HTERT RPE-1 (cell line): ENCODE data around the gene PPFIBP1.
"Not testable (repeated sequence)": the region's sequence is repeated elsewhere in the genome, so short reads cannot be mapped to it uniquely, and the experiment has no call there.

Experiments
- in situ Hi-C: fragments of 300-500 bp; cut with MboI; formaldehyde crosslinking; loops from 4 replicates; pipeline ENCODE4 v1.14.3; 2020; ENCODE audit warnings: low sequenced_read_pairs

PPFIBP1 gene

DNA sequence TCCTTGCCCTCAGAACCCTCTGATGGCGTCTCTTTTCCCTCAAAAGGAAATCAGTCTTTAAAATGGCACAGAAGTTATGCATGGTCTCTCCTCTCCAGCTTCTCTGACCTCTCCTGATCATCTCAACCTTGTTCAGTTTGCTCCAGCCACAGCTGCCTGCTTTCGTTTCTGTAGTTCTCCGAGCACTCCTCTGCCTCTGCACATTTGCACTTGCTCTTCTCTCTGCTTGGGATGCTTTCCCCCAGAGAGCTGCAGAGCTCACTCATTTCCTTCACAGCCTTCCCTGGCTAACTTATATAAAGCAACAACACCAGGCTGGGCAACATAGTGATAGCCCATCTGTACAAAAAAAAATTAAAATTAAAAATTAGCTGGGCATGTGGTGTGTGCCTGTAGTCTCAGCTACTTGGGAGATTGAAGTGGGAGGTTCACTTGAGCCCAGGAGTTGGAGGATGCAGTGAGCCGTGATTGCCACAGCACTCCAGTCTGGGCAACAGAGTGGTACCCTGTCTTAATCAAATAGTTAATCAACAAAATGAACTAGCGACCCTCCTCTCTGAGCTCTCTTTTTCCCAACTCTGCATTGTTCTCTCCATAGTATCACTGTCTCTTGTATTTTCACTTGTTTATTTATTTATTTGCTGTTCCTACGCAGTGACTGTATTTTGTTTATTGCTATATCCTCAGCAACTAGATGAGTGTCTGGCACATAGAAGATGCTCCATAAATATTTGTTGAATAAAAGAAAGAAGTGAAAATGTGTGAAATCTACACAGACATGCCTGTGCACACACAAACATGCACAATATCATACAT is 37.7 kb downstream of the PPFIBP1 start:
- in situ Hi-C loops = no loop called here

DNA sequence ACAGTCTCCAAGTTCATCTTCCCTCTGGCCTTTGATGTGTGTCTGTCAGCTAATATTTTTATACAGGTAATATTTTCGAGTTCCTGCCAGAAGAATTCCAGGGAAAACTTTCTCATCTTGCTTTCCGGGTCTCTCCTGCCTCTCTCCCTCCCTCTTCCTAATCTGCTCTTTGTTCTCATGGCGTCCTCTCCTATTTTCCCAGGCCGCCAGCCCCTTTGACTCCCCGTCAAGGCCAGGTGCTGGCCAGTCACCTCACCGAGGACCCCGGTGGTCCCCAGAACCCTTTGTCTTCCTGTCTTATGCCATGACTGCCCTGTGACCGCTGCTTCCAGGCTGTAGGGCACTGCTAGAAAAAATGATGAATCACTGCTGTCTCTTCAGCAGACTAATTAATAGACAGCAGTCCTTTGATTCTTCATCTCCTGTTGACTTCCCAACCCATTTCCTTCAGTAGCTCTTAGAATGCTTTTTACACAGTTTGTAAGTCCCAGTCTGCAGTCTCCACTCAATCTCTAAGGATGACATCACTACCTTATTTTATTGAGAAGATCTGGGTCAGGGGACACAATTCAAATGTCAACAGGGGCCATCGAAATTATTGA is 40.7 kb downstream of the PPFIBP1 start:
- in situ Hi-C loops = no loop called here

- in situ Hi-C loops = no loop called here
Observed at GRCh38 chr12:27566159-27566558, 42.2 kb downstream of the PPFIBP1 start.

DNA sequence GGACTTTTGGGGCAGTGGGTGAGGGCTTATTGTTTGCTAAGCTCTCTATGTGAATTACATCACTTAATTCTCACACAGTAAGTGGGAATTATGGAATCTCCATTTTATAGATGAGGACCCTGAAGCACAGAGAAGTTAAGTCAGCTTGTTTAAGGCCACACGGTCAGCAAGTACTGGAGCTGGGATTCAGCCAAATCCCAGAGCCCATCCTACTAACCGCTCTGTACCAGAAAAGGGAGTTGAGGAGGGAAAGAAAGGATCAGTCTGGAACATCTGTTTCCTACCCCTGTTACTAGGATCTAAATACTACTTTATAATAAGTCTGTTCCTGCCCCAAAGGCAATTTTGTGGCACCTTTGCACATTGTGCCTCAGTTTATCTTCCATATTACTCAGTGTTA is 42.6 kb downstream of the PPFIBP1 start:
- in situ Hi-C loops = no loop called here

DNA sequence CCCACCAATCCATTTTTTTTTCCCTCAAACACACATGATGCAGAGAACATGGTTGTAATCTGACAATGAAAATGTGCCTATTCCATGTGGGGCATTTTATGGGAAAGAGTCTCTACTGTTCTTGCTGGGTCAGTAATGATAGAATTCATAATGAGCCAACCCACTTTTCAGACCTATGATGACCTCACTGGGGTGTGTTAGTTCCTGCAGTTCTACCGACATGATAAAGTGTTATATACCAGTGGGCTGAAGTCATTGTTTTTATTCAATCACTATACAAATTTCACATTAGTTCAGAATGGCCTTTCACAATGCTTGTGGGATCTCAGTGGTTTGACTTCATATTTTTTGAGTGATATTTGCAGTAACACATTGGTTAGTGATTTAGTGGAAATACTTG is 47.5 kb downstream of the PPFIBP1 start:
- in situ Hi-C loops = no loop called here

DNA sequence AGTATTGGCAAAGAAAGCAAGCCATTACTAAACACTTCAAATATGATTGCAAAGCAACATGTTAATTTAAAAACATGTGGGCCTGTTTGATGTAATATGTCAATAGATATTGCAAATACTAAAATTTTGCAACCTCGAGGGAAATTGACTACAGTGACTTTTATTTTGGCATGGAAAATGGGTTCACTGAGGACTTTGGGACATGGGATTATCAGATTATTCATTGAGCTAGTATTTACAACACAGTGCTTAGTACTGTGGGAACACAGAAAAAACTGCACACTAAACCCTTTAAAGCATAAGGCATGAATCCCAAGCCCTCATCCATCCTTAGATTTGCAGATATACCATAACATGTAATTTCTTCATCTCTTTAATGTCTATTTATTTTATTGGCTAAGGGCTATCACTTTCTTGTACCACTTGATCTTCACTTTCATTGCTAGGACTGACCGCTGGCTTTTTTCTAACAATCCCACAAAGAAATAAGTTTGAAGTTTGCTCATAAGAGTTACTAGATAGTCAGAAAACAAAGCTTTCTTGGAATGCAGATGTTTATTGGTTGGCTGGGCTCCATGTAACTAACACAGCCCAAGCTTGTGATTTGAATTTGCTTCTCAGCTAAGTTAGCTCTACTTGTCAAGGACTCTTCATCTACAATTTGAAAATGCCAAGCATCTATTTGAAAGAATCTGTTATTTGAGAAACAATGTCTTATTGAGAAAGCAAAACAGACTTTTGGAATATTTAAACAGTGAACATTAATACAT is 48.7 kb downstream of the PPFIBP1 start:
- in situ Hi-C loops = no loop called here

- in situ Hi-C loops = no loop called here
Observed at GRCh38 chr12:27573972-27574371, 50.0 kb downstream of the PPFIBP1 start.

GRCh38 chr12:27575090-27575761 is 51.2 kb downstream of the PPFIBP1 start:
- in situ Hi-C loops = no loop called here

- in situ Hi-C loops = no loop called here
Observed at GRCh38 chr12:27575762-27576118, 51.7 kb downstream of the PPFIBP1 start.

- in situ Hi-C loops = no loop called here
Observed at GRCh38 chr12:27576667-27577347, 52.8 kb downstream of the PPFIBP1 start.

DNA sequence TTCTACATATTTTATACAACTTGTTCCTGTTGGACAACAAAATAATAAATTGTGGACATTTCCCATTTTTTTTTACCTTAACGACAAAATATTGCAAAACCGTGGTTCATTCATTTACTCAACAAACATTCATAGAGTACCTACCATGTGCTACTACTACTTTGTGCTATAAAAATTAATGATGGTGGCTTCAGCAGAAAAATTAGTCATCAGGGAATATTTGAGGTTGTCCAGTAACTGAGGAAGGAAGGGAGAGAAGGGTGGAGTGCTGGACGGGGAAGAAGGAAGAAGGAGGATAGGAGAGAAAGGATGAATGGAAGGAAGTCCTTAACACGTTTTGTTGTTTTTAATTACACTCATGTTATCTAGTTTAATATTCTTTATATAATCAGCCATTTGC is 53.7 kb downstream of the PPFIBP1 start:
- in situ Hi-C loops = no loop called here

DNA sequence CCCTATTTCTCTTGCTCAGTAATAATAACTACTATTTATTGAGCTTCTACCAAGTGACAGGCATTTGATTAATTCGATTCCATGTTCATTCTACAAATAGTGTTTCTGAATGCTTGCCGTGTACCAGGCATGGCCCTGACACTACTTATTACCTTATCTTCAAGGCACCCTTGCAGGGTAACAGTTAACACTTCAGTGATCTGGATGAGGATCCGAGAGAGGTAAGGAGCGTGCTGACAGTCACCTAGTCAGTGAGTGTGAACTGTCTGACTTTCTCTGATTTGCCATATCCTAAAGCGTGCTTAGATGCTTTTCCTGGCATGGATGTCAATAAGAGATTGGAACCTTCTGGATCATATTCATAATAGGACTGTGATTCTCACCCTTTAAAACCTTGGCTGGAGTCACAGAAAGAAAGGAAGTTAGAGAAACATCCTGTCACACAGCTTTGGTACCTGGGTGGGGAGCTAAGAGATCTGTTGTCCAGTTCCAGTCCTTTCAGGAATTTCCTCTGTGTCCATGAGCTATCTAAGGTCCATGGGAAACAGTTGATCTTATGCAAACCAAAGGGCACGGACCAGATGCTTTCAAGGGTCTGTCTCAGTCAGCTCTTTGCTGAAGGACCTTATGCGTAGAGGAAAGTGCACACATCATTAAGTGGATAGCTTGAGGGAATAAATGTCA is 54.8 kb downstream of the PPFIBP1 start:
- in situ Hi-C loops = no loop called here

GRCh38 chr12:27580561-27581330 is 56.7 kb downstream of the PPFIBP1 start:
- in situ Hi-C loops = no loop called here

DNA sequence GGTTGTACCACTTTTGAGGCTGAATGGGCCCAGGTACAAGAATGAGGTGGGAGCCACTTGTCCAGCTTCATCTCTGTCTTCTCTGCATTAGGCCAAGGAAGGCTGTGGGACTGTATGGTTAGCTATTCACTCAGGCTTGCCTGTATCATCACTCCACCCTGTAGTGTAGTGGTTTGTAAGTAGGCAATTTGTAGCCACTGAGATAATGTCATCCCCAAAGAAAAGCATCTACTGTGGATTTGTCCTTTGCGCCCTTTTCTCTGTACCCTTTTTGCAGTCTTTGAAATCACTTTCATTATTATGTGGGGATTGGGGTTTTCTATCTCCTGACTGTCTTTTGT is 57.3 kb downstream of the PPFIBP1 start:
- in situ Hi-C loops = not testable (repeated sequence)

- in situ Hi-C loops = not testable (repeated sequence)
Observed at GRCh38 chr12:27581833-27582232, 57.8 kb downstream of the PPFIBP1 start.

- in situ Hi-C loops = not testable (repeated sequence)
Observed at GRCh38 chr12:27582445-27582844, 58.4 kb downstream of the PPFIBP1 start.

- in situ Hi-C loops = no loop called here
Observed at GRCh38 chr12:27583057-27583797, 59.2 kb downstream of the PPFIBP1 start.

DNA sequence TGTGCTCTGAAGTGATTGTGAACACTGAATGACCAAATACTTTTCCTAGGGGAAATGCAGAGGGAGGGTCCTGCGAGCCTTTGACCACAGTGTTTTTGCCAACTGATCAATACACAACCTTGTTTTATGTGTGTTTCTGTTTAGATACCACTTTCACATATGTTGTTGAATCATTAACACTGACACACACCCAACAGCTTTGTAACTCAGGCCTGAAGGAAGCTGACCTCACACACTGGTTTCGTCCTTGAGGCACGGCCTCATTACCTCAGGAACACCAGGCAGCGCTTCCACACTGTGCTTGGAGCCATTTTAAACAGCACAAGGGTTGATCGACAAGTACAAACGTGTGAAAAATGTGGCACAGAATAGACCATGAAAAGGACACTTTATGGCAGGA is 60.0 kb downstream of the PPFIBP1 start:
- in situ Hi-C loops = no loop called here

DNA sequence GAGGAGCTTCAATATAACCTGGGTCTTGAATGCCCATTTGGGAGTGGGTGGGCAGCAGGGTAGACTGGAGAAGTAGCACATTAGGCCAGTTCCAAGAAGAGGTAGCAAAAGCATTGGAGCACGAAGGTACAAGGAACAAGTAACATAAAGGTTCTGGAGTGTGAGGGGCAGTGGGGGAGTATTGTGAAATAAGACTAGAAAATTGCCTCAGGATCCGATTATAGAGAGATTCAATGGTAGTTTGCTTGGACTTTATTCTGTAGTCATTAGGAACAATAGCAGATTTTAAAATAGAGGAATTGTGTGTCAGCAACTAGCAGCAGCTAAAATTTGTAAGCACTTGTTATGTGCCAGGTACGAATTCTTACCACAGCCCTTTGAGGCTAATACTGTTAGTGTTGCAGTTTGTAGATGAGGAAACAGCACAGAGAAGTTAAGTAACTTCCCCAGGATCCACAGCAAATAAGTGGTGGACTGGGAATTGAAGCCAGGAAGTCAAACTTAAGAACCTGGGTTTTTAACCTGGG is 61.8 kb downstream of the PPFIBP1 start:
- in situ Hi-C loops = no loop called here
